Measurements from ENCODE around the gene ARL8A.

DNA sequence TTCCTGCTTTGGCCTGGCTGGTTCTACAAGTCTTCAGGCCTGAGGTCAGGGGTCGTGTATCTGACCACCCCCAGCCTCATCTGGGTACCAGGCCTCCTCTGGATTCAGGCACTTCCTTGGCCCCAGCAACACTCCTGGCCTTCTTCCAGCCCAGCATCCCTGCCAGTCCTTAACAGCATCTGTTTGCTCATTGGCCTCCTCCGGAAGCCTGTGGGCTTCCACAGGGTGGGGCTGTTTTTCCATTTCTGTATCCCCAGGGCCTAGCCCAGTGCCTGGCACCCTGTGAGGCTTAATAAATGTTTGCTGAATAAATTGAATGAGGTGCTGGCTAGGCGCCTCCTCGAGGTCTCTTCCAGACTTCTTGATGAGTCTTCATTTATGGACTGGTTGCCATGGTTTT is 43.4 kb downstream of the ARL8A start:
- TF ChIP-seq CTCF (IDR thresholded peaks at IDR 0.05 in 4 of 5, conservative IDR thresholded peaks at IDR 0.05 in 1 of 5) (no peak), POLR2A (IDR thresholded peaks at IDR 0.05) (no peak)

All from gastrocnemius medialis (tissue), 4 donors.